K562 (cell line): ENCODE measurements around the gene NDRG4.

Experiments
- EZH2 ChIP-seq: IDR thresholded peaks from 2 replicates; pipeline ENCODE4 v1.6.1; 2012; ENCODE audit warnings: low read depth, mild to moderate bottlenecking, inconsistent platforms, low read length, borderline replicate concordance
- FOXM1 ChIP-seq, 2 experiments: fragments of 450-650 bp in 1 of 2; sonication (generic) in 1 of 2; formaldehyde crosslinking in 1 of 2; IDR thresholded peaks; 2 replicates each; pipeline versions ENCODE4 v1.6.1 to v1.9.0; 2017 to 2022; ENCODE audit warnings: low read depth in 2 of 2, mild to moderate bottlenecking in 2 of 2, missing genetic modification reagents in 1 of 2, moderate library complexity in 1 of 2
- POLR2AphosphoS5 ChIP-seq: IDR thresholded peaks from 2 replicates; pipeline ENCODE4 v1.6.1; 2011; ENCODE audit warnings: mild to moderate bottlenecking, low read depth, low read length, moderate library complexity; ENCODE audit not compliant: control insufficient read depth, insufficient read depth
- ZNF140 ChIP-seq: fragments of 250-450 bp; sonication (Bioruptor Pico); IDR thresholded peaks from 2 replicates; pipeline ENCODE4 v1.8.0; 2021; ENCODE audit warnings: moderate library complexity, mild to moderate bottlenecking, inconsistent platforms
- TF ChIP-seq, protein P1 (sequence below): sonication (generic); formaldehyde crosslinking; IDR thresholded peaks from 2 replicates; pipeline ENCODE4 v1.8.0; 2023; ENCODE audit warnings: mild to moderate bottlenecking, missing genetic modification reagents
- TF ChIP-seq, protein P2 (sequence below), 3 experiments: fragments of 200-800 bp in 1 of 3; fragments of 250-450 bp in 1 of 3; fragments of 450-650 bp in 1 of 3; sonication (Bioruptor Pico) in 1 of 3; sonication (Bioruptor generic) in 1 of 3; formaldehyde crosslinking in 1 of 3; IDR thresholded peaks; 2 replicates each; pipeline versions ENCODE4 v1.6.1 to v1.8.0; 2016 to 2022; ENCODE audit warnings: mild to moderate bottlenecking in 2 of 3, missing genetic modification characterization in 2 of 3, missing compliant biosample characterization in 1 of 3, moderate library complexity in 1 of 3

DNA sequence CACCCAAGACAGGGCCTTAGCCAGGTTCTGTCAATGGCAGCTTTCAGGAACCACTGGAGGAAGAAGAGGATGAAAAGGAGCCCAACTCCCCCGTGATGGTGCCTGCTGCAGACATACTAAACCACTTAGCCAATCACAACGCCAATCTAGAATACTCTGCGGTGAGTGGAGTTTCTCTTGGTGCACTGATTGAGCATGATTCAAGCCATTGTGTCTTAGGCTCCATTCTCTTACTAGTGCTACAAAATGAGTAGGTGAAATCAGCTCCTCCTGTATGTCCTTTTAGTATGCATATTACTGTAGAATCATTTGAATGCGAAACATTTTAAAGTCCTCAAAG is 16.8 kb downstream of the NDRG4 start:
- TF ChIP-seq, protein P1, sequence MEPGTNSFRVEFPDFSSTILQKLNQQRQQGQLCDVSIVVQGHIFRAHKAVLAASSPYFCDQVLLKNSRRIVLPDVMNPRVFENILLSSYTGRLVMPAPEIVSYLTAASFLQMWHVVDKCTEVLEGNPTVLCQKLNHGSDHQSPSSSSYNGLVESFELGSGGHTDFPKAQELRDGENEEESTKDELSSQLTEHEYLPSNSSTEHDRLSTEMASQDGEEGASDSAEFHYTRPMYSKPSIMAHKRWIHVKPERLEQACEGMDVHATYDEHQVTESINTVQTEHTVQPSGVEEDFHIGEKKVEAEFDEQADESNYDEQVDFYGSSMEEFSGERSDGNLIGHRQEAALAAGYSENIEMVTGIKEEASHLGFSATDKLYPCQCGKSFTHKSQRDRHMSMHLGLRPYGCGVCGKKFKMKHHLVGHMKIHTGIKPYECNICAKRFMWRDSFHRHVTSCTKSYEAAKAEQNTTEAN (CRISPR knock-in tag) = no peak
- TF ChIP-seq, protein P2, sequence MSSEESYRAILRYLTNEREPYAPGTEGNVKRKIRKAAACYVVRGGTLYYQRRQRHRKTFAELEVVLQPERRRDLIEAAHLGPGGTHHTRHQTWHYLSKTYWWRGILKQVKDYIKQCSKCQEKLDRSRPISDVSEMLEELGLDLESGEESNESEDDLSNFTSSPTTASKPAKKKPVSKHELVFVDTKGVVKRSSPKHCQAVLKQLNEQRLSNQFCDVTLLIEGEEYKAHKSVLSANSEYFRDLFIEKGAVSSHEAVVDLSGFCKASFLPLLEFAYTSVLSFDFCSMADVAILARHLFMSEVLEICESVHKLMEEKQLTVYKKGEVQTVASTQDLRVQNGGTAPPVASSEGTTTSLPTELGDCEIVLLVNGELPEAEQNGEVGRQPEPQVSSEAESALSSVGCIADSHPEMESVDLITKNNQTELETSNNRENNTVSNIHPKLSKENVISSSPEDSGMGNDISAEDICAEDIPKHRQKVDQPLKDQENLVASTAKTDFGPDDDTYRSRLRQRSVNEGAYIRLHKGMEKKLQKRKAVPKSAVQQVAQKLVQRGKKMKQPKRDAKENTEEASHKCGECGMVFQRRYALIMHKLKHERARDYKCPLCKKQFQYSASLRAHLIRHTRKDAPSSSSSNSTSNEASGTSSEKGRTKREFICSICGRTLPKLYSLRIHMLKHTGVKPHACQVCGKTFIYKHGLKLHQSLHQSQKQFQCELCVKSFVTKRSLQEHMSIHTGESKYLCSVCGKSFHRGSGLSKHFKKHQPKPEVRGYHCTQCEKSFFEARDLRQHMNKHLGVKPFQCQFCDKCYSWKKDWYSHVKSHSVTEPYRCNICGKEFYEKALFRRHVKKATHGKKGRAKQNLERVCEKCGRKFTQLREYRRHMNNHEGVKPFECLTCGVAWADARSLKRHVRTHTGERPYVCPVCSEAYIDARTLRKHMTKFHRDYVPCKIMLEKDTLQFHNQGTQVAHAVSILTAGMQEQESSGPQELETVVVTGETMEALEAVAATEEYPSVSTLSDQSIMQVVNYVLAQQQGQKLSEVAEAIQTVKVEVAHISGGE (CRISPR knock-in tag; IDR thresholded peaks at IDR 0.05) = no peak
- TF ChIP-seq ZNF140 (no peak), POLR2AphosphoS5 (0 out of 2 replicates have a peak, but pooled peaks have one; percentile 13), FOXM1 (IDR thresholded peaks at IDR 0.05; ENCODE audit: low read depth) (no peak), FOXM1 (CRISPR knock-in tag; IDR thresholded peaks at IDR 0.05; ENCODE audit: low read depth) (no peak), EZH2 (no peak)
